Stimulated activated CD4-positive, alpha-beta T cell treated with anti-CD3 and anti-CD28 coated beads, Interleukin-4, amount 100 ng/mL, for 4 hours (primary cell): Measurements from ENCODE around the gene TMEM151B.
"Not testable (repeated sequence)": the region's sequence is repeated elsewhere in the genome, so short reads cannot be mapped to it uniquely, and the experiment has no call there.

Experiments used
- DNase-seq, 2 experiments: peaks; one replicate each; pipeline ENCODE4 v3.0.0-alpha.2; 2020

TMEM151B gene

GRCh38 chr6:44339763-44340625 is 69.7 kb downstream of the TMEM151B start:
- no peak for DNase-seq

DNA sequence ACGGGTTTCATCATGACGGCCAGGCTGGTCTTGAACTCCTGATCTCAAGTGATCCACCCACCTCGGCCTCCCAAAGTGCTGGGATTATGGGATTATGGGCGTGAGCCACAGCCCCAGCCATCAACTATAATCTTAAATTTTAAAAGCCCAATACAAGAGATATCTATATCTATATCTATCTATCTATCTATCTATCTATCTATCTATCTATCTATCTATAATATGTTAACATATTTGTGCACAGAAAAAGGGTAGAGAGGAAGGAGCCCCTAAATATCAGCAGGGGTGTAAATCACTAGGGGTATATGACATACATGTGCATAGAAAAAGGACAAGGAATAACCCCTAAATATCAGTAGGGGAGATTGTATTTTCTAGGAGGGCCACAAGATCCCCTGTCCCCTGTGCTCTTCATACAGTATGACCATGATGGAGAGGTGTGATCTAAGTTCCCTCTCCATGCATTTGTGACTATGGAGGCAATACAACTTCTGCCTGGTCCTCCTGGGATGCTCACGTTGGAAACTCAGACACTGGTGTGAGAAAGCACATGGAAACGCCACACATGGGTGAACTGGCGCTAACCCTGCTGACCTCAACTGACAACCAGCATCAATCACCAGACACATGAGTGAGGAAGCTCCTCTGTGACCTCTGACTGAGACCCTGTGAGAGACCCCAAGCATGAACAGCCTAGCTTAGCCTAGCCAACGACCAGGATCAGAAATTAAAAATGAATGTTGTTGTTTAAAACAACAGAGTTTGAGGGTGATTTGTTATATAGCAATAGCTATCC is 71.0 kb downstream of the TMEM151B start:
- no peak for DNase-seq

GRCh38 chr6:44342052-44342451 is 71.8 kb downstream of the TMEM151B start:
- no peak for DNase-seq

GRCh38 chr6:44342489-44342888 is 72.2 kb downstream of the TMEM151B start, which contains the start of gene SPATS1:
Gene SPATS1 (plus strand): TSS chr6:44342650. CDS start chr6:44343096, 446 bp downstream.
- DNase-seq = no peak

DNA sequence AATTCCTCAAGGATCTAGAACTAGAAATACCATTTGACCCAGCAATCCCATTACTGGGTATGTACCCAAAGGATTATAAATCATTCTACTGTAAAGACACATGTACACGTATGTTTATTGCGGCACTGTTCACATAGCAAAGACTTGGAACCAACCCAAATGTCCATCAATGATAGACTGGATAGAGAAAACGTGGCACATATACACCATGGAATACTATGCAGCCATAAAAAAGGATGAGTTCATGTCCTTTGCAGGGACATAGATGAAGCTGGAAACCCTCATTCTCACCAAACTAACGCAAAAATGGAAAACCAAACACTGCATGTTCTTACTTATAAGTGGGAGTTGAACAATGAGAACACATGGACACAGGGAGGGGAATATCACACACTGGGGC is 76.6 kb downstream of the TMEM151B start:
- DNase-seq = not testable (repeated sequence)

GRCh38 chr6:44349904-44350649 is 79.8 kb downstream of the TMEM151B start:
- no peak for DNase-seq

GRCh38 chr6:44350650-44350994 is 80.4 kb downstream of the TMEM151B start:
- DNase-seq = not testable (repeated sequence)

DNA sequence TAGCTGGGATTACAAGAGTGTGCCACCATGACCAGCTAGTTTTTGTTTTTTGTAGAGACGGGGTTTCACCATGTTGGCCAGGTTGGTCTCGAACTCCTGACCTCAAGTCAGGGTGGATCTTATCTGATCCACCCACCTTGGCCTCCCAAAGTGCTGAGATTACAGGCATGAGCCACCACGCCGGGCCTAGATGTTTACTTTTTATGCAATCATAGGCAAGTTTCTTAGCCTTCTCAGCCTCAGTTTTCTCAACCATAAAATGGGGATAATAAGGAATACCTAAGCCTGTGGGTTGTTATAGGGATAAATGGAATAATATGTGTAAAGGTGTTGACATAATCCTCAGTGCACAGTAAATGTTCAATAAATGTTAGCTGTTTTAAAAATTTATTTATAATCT is 82.0 kb downstream of the TMEM151B start:
- no peak for DNase-seq

GRCh38 chr6:44353336-44353735 is 83.1 kb downstream of the TMEM151B start:
- DNase-seq = no peak

DNA sequence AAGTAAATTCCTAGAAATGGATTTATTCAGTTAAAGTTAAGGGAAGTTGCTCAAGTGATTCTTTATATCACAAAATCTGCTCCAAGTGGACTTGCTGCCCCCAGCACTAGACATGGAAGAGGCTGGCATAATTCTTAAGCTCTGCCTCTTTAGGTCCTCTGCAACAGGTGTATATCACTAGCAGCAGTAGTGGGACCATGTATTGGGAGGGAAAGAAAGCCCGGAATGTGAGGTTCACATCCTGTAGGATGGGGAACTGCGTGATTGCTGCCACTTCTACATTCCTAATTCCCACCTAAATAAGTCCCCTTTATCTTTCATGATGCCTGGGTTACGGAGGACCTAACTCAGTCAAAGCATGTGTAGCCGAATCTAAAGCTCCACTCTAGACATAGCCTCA is 85.4 kb downstream of the TMEM151B start:
- no peak for DNase-seq

GRCh38 chr6:44356487-44356886 is 86.2 kb downstream of the TMEM151B start:
- no peak for DNase-seq
